Stimulated activated CD4-positive, alpha-beta T cell treated with anti-CD3 and anti-CD28 coated beads, Interleukin-4, amount 100 ng/mL, for 4 hours (primary cell): Measurements from ENCODE around the gene OR8H3.
"Not testable (repeated sequence)": the region's sequence is repeated elsewhere in the genome, so short reads cannot be mapped to it uniquely, and the experiment has no call there.

Source experiments
- DNase-seq, 2 experiments: peaks; one replicate each; pipeline ENCODE4 v3.0.0-alpha.2; 2020

OR8H3 gene, protein sequence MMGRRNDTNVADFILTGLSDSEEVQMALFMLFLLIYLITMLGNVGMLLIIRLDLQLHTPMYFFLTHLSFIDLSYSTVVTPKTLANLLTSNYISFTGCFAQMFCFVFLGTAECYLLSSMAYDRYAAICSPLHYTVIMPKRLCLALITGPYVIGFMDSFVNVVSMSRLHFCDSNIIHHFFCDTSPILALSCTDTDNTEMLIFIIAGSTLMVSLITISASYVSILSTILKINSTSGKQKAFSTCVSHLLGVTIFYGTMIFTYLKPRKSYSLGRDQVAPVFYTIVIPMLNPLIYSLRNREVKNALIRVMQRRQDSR

DNA sequence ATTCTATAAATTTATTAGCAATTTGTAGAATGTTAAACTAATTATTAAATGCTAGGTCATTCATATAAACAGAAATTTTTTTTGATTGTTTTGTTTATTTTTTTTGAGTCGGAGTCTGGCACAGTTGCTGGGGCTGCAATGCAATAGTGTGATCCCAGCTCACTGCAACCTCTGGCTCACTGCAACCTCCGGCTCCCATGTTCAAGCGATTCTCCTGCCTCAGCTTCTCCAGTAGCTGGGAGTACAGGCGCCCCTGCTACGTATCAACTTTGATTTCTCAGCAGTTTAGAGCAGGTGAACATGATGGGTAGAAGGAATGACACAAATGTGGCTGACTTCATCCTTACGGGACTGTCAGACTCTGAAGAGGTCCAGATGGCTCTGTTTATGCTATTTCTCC lies at the start of gene OR8H3:
Gene OR8H3, plus strand, starts transcription at position 301 of the 400 bp plus-strand sequence. Its CDS starts 0 bp downstream, at position 301.
- DNase-seq, result no peak

DNA sequence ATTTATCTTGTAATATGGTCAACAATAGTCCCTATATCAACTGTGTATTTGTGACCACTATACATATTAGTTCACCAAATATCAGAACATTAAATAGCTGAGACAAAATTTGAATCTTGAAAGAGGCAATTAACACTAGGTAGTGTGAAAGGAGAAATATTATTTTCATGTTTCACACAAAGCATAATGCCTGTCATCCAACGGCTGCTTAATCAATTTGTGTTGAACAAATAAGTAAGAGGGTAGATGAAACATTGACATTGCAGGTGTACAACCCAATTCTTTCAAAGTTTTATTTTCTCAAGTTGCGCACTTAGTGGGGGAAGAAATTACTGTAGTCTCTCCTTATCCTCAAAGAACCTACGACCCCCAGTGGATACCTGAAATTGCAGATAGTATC lies 32.5 kb upstream of the OR8H3 start:
- no peak for DNase-seq

DNA sequence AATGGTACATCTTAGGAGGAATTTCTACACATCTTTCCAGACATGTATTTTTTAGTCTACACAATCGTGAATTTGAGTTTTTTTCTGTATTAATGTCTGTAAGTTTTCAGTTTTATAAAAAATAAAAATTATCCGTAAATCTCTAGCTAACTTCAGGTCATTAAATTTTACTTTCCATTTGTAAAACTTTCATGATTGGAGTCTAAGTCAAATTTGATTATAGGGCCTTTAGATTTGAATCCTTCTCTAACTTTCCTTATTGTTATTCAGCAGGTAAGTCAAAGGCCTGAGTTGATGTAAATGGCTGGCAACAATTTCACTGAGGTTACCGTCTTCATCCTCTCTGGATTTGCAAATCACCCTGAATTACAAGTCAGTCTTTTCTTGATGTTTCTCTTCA lies 29.2 kb upstream of the OR8H3 start, which contains the start of gene OR8I2:
Gene OR8I2, plus strand, starts transcription at position 301 of the 400 bp plus-strand sequence. Its CDS starts 0 bp downstream, at position 301.
- no peak for DNase-seq

GRCh38 chr11:56103210-56103737 lies 18.9 kb upstream of the OR8H3 start, which contains the start of gene OR8H2:
Gene OR8H2, plus strand, starts transcription at chr11:56103687. Its CDS starts 1,356 bp downstream, at chr11:56105043.
- DNase-seq, result no peak

- no peak for DNase-seq
Measured at GRCh38 chr11:56140151-56140661, 18.0 kb downstream of the OR8H3 start, which contains the start of gene OR8J3. Gene OR8J3, minus strand, starts transcription at chr11:56140201. Its CDS starts 2,483 bp downstream, at chr11:56137718.

GRCh38 chr11:56143681-56144080 lies 21.5 kb downstream of the OR8H3 start:
- DNase-seq, result not testable (repeated sequence)

GRCh38 chr11:56151376-56151775 lies 29.2 kb downstream of the OR8H3 start:
- DNase-seq, result no peak

DNA sequence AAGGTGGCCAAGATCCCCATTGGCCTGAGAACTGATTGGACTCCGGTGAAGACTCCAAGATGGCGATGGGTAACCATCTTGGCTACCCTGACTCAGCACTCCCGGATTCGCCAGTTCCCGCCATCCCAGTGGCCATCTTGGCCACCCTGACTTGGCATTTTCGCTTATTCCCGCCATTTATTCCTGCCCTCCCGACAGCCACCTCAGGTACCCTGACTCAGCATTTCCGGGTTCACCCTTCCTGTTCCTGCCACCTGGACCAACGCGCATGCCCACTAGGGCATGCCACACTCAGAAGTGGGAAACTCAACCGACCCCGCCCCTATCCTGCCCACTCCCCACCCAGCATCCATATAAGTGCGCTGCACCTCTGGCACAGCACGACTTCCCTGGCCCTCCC lies 30.2 kb downstream of the OR8H3 start:
- DNase-seq, result no peak

DNA sequence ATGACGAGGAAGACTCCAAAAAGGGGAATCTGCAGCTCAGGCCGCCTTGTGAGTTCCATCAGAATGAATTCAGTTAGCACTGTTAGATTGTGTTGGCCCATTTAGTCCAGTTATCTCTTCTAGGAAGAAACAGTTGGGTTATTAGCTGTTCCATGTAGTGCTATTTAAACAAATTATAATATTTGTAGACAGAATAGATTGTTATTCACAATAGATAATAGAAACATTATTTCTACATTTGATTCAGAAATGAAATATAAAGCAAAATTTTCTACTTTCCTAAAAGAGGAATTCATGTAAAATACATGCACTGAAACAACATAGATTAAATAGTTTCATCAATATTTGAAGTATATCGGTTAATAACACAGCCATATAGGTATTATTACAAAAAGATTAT lies 38.0 kb downstream of the OR8H3 start, which contains the start of gene OR8K5:
Gene OR8K5, minus strand, starts transcription at position 101 of the 400 bp plus-strand sequence. Its CDS starts 0 bp downstream, at position 101.
- no peak for DNase-seq

GRCh38 chr11:56163804-56164203 lies 41.6 kb downstream of the OR8H3 start:
- DNase-seq, result no peak

DNA sequence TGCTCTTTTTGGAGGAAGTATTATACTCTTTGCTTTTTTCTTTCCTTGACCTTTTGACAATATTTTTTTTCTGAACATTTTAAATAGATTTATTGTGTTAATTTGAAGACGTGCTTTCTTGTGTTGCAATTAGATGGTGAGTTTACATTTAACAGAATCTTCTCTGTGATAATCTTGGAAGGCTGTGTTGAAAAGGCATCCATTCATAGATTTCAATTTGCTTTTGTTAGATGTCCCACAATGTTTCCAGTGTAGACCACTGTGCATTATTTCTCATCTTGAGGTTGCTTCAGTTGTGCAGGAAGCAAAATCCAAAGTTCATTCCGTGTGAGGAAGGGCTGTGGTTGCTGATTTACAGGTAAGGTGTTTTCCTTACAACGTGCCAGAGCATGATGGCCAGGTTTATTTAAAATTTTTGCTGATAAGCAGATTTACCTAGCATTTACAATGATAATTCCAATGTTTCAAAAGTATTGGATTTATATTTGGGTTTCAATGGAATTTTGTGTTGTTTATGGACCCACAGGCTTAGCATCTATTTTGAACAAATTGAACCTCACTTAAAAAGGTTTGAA lies 50.2 kb downstream of the OR8H3 start:
- DNase-seq, result no peak
